ENCODE results near the gene KIF1A.
"Not testable (repeated sequence)": the region's sequence is repeated elsewhere in the genome, so short reads cannot be mapped to it uniquely, and the experiment has no call there.

The KIF1A gene

DNA sequence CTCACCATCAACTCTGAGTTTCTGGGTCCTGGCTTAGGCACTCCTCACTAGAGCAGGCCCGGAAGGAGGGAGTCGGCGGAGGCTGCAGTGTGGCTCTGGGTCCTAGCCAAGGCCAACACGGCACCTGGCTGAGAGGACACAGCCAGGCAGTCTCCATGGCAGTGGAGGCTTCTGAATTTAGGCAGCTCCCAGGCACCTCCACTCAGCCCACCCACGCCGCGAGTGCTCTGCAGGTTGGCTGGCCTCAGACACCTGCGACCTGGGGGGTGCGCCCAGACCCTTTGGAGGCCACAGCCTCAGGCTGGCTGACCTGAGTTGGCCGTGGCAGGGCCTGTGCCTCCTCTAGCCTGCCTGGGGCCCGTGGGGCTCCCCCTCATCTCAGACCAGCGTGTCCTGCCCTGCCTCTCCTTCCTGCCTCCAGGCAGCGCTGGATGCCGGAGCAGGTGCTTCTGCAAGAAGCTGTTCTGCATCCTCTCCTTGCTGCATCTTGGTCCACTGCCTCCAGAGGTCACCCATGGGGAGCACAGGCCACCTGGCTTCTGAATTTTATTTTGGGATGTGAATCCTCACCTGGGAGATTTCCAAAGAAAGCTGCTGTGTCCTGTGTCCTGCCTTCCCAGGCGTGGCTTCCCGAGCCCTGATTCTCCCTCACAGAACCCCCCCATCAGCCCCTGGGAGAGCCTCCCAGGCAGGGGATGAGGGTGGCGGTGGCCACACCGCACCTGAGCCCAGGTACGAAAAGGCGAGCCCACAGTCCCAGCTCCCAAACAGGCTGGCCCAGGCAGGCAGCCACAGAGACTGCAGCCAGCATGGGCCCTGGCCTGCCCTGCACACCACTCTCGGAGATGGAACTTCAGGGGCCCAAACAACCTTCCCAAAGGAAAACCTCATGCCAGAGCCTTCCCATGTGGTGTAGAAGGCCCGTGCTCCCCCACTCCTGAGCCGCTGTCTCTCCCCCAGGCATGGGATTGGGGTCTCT lies 105.0 kb downstream of the KIF1A start:
- DNase-seq, result no peak

DNA sequence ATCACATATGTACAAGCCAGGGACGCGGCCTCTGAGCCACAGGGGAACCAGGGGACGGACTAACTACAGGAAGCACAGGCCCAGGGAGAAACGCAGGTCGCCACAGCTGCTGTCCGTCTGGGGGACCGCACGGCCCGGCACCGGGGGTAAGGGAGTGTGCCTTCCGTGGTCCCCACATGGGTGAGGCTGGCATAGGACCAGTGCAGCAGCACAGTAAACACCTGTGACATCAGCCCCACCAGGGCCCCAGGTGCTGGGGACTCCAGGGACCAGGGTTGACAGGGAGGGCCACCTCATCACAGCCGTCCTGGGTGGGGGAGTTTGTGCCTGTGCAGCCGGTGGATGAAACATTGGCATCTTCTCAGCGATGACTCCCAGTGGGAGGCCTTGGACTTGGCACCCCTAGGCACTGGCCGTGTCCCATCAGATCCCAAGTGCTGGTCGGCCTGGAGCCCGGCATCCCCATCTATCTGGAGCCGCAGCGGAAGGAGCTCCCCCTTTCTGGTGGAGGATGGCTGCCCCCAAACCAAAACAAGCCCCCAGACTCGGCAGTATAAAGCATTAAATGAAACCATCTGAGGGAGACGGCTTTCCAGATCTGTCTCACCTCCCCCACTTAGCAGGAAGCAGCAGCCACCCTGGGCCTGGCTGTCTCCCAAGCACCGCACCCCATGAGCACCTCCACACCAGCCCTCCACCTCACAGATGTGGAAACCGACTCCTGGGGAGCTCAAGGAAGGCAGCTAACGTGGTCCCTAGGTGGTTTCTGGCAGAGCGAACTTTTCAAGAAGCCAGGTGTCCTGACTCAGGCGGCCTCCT lies 105.9 kb downstream of the KIF1A start:
- DNase-seq, result no peak

DNA sequence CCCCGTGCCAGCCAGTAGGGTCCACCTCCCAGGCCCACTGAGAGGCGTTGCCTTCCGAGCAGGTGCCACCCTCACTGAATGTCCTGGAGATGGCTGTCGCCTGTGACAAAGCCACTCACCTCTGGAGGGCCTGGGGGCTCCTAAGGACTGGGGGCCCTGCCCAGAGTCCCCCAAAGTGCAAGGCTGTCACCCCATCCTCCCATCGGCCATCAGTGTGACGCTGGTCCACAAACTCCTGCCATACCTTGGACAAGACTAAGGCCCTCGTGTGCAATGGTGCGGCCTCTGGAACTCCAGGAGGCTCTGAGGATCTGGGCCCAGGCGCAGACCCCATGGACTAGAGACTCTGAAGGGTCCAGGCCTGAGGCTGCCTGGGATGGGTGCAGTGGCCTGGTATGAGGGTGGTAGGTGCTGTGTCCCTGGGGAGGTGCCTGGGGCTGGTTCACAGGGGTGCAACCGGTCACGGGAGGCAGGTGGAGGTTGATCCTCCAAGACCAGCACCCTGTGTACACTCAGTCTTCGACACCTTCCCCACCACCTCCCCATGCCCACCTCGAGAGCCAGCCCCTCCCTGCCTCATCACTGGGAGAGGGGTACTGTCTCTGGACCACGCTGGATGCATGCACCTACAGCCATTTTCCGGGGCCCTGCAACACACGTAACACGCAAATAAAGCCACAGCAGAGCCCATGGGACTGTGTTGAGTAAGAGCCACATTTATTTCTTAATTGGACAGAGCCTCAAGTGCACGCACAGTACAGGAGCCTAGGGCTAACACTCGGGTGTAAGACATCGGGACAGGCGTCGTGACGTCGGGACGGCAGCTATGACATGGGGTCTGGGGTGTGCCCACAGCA lies 106.7 kb downstream of the KIF1A start:
- no peak for DNase-seq

DNA sequence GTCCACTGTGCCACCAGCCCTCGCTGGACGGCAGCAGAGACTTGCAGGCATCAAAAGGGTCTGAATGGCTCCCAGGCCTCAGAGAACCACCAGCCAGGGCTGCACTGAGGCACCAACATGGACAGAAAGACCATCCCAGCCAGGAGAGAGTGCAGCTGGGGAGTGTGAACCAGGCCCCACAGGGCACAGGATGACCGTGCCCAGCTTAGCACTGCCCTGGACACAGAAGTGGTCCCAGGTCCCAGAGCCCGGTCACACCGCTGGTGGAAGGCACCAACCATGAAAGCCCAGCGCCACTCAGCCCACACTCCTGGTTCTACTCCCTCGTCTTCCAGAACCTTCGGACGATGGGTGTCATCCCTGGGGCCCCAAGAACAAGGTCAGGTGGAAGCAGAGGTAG lies 107.9 kb downstream of the KIF1A start:
- no peak for DNase-seq

DNA sequence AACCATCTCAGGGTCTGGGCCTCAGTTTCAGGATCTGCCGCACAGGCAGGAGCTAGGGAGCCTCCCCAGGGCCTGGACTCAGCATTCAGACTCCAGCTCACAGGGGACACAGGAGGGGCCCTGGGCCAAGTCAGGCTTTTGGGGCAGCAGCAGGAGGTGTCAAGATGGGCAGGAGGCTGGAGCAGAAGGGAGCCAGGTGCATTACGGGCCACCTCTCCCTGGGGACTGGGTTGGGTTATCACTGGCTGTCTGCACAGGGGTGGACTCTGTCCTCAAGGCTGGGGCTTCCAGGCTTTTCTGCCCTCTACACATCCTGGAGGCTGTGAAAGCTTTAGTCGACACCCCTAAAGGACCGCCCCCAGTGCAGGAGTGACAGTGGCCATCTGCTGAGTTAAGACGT lies 108.3 kb downstream of the KIF1A start:
- peak in 1 of 5 donors; percentile 4 for DNase-seq

DNA sequence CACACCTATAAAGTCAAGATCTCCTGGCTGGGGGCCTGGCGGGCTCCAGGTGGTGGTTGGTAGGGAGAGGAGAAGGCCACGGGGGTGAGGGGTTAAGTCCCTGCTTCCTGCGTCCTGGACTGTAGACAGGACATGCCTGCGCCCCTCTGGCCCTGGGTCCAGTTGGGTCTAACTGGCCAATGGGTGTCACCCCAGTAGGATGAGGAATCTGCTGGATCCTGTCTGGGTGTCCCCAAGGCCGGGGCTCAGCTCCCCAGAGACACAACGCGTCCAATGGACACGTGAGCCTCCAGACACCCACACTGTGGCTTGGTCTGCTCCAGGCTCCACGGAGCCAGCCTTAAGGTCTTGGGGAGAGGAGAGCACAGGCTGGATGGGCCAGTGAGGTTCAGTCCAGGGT lies 108.7 kb downstream of the KIF1A start:
- no peak for DNase-seq

DNA sequence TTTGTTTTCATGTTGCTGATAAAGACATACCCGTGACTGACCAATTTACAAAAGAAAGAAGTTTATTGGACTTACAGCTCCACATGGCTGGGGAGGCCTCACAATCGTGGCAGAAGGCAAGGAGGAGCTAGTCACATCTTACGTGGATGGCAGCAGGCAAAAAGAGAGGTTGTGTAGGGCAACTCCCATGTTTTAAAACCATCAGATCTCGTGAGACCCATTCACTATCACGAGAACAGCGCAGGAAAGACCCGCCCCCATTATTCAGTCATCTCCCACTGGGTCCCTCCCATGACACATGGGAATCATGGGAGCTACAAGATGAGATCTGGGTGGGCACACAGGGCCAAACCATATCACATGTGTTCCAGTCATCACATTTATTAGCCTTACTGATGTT lies 111.6 kb downstream of the KIF1A start:
- DNase-seq, result no peak

DNA sequence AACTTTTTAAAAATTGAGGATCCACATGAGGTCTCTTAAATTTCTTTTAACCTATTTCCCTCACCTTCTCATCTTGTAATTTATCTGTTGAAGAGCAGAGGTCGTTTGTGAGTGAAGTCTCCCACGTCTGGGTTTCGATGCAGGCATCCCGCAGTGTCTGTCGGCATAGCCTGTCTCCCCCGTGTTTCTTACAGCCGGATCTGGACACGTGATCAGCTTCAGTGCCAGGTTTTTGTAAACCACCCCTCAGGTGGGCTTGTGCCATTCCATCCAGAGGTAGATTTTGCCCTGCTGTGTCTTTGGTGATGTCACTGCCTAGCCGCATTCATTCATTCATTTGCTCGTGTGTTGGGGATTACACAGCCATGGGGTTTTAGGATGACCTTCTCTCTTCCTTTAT lies 112.2 kb downstream of the KIF1A start:
- no peak for DNase-seq

DNA sequence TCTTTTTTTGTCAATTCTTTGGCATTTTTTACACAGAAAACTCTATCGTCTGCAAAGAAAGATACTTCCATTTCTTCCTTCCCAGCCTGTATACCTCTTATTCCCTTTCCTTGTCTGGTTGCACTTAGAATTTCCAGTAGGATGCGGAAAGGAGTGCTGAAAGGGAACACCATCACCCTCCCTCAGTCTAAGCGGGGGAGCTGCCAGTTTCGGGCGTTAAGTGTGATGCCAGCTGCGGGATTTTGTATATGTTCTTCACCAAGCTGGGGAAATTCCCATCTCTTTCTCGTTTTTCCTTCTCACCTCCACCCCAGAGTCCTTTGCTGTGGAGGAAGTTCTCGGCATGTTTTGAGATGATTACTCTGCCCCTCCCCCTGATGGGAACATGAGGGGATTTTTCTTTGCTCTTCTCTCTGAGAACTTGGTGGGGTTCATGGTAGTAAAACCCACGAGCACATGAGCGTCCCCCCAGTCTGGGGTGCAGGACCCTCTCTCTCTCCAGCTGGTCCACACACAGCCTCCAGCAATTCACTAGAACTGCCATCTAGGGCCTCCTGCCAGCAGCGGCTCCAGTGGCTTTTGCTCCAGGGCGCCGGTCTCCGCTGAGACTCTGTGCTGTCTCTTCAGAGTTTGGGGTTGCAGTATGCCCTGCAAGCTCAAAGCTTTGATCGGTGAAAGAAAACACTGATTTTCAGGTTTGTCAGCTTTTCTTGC lies 112.8 kb downstream of the KIF1A start:
- no peak for DNase-seq

DNA sequence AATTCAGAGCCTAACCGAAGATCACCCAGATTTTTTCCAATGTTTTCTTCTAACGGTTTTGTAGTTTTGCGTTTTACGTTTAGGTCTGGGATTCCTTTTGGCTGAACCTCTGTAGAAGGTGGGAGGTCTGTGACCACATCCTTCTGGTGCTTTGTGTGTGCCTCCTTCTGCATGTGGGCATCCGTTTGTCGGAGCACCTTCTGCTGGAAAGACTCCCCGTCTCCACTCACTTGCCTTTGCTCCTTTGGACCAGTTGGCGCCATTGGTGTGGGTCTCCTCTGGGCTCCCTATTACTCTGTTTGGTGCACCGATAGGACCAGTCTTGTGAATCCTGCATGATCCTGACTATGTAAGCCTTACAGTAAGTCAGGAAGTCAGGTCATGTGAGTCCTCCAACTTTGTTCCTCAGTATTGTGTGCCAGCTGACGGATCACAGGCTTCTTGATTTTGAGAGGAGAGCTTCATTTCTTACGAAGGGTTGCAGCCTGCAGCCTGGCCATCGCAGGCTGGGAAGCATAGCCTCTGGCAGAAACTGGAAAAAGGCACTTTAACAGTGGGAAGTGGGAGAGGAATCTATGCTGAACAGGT lies 114.7 kb downstream of the KIF1A start:
- peak in 1 of 5 donors; percentile 44 for DNase-seq

DNA sequence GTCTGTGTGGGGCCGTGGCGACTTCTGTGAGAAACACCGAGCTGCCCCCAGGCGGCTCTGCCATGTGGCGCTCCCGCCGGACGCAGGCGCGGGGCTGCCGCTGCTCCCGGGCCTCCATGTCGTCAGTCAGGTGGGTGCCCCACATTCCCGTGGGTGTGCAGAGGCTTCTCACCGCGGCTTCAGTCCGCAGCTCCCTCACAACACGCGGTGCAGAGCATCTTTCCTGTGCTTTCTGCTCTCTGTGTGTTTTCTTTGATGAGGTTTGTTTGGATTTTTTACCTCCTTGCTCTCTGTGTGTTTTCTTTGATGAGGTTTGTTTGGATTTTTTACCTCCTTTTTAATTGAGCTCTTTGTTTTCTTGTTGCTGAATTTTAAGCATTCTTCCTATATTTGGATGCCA lies 115.4 kb downstream of the KIF1A start:
- DNase-seq, result peak in 1 of 5 donors; percentile 11

DNA sequence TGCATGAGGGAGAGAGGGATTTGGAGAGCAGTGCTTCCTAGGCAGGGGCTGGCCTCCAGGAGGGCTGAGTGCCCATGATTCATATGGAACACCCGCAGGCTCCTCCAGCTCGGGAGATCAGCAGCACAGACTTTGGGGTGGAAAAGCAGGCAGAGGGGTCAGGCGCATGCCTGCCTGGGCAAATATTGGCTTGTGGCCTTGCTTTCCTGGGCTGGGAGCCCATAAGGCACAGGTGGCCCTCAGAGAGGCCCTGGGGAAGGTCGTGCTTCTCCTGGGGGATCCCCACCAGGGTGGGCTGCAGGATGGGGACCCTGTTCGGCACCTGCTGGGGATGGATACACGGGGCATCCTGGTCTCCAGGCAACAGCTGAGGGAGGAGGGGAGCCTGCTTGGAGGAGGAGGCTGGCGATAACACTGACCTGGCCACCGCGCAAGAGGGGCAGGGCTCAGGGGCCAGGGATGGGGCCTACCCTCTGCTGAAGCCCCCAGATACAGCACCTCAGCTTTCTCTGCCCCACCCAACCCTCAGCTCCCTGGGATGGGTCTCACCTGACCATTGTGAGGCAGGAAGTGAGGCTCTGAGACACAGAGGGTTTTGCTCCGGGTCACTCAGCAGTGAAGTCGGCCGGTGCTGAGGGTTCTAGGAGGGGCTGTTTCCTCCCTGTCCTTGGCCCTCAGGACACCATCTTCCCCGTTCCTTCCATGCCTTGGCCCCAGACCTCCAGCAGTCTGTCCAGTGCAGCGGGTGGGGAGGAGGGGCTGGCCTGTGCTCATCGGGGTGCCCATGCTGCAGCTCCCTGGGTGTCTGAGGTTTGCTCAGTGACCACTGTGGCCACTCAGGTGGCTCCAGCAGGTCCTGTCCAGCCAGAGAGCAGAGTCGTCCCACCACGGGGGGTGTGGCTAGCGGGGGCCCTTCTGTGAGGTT lies 116.3 kb downstream of the KIF1A start:
- DNase-seq, result peak in 1 of 5 donors; percentile 4

DNA sequence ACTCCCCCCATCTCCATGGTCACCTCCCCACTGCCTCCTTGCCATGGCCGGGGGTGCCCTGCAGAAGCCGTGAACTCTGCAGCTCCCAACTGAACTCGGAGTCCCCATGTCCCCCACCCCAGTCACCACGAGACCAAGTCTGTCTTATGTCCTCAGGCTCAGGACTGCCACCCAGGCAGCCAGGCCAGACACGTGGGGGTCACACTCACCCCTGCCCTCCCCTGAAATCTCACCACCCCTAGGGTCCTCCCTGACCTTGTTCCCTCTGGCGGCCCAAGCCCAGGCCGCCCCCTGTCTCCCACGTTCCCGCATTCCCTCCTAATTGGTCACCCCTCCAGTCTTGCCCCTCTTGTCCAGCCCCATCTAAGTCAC lies 117.4 kb downstream of the KIF1A start:
- DNase-seq, result peak in 1 of 5 donors; percentile 9

DNA sequence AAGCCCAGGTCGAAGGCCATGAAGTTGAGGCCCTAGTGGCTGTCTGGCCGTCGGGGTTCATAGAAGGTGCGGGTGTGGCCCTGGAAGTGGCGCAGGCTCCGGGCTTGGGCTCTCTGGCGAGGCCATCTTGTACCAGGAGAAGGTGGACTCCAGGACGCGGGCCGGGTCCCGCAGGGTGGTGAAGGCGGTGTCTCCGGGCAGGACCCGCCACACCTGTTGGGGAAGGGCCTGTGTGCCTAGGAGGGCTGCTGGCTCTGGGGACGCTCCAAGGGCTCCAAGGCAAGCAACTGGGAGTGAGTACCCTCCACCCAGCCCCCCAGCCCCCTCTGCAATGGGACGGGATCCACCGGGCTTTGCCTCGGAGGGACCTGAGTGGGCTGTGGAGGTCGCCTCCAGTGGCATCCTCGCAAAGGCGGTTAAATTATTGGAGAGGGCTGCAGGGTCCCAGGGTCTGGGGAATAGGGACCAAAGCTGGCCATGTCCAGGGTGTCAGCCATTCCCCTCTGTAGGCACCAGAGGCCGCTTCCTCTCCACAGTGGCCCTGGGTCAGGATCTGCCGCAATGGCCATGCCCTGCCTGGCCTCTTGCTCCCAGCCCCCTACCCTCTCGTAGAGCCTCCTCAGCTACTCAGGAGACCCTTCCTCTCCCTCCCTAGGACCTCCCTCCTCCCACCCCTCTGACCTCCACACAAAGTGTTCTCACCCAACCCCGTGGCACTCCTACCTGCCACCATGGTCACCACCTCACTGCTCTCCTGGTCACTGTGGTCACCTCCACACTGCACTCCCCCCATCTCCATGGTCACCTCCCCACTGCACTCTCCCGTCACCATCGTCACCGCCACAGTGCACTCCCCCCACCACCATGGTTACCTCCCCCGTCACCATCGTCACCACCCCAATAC lies 118.0 kb downstream of the KIF1A start:
- peak in 1 of 5 donors; percentile 4 for DNase-seq

DNA sequence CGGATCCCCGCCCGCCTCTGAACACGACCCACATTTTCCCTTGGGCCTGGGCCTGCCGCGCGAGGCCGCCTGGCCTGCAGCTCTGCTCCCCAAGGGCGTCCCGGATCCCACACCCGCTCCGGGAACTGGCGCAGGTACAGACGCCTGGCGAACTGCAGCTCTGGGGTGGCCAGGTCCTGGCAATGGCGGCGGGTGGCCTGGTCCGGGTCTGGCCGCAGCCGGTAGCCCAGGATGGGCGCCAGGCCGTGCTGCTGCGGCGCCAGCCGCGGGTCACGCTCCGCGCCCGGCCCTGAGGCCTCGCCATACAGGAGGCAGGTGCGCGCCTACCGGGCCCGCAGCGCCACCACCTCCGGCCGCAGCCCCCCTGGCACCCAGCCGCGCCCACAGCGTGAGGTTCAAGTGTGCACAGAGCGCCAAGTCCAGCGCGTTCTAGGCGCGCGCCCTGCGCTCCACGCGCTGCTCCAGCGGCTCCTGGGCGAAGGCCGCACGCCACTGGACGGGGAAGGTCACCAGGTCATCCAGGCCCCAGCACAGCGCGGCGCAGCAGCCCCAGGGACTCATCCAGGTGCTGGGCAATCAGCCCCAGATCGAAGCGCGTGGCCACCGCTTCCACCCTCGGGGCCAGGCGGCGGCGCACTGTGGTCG lies 118.8 kb downstream of the KIF1A start:
- DNase-seq, result peak in 2 of 5 donors; percentile 5 to 10

DNA sequence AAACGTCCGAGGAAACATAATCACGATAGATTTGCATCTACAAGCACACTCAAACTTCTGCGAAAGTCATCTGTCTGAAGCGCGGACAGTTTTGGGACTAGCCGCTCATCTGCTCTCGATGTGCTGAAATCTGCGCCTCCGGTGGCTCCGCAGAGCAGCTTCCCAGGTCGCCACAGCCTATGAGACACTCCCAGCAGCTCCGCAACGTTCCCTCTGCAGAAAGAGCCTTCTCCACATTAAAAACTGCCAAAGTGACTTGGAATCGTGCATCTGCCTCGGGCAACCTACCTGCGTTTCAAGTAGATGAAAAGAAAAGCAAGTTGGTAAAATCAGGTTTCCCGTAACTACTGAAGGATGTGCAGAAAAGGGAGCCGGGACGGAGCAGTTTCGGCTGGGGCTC lies 119.4 kb downstream of the KIF1A start:
- not testable (repeated sequence) for DNase-seq

DNA sequence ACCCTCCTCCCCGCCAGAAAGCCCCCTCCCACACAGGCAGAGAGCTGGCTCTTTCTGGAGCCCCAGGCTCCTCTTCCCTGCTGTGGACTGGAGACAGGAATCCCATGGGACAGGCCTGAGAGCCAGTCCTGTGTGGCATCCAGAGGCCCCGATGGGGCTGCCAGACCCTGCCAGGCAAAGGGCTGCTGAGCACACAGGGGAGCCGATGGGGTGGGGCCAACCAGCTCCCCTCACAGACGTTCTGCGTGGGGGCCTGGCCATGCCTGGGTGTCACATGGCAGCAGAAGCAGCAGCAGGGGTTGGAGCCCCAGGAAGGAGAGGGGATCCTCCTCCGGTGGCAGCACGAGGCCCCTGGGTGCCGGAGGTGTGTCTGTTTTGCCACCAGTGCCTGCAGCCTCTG lies 120.2 kb downstream of the KIF1A start:
- not testable (repeated sequence) for DNase-seq

DNA sequence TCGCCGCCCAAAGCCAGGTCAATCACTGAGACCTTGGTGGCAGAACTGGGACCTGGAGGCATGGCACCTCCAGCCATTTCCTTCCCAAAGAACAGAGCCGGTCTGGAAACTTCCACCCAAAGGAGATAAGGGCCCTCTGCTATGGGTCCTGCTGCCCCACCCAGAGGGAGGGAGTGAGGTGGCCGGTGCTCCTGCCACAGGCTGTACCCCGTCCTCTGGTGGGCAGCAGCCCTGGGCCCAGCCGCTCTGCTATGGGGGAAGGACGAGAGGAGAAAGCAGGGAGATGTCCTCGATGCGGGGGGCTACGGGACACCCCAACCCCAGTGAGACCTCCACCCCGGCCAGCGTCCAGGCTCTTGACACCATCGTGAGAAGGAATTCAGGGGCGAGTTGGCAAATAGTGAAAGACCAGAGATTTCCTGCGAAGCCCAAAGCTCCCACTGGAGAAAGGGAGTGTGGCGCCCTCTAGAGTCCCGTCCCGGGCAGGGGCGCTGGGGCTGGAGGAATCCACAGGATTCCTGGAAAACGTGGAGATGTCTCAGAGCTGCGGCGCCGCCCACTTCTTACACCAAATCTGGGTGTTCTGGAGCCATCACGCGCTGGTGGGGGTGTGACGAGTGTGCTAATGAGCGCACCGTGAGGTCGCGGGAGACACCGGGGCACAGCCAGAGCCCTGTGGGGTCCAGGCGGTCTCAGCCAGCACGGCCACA lies 121.0 kb downstream of the KIF1A start:
- DNase-seq, result not testable (repeated sequence)

Measured in T-helper 1 cell (primary cell).